Astrocyte (in vitro differentiated cells and primary cell): ENCODE measurements around the gene OXCT1. TPM values are rescaled to one million over a fixed set of nuclear protein-coding genes. Genes with fewer than 3 reads are reported as not detected.

Source experiments
- DNase-seq: peaks from one replicate; pipeline ENCODE4 v3.0.0-alpha.2; 2010; ENCODE audit warnings: low read depth
- FAIRE-seq: peaks from 2 replicates; lab custom pipeline; 2011; peaks lifted over from hg19 to GRCh38; lab: Jason Lieb, UNC
- H2AFZ ChIP-seq: 2 replicates; pipeline ENCODE4 v1.6.0; 2012; ENCODE audit warnings: low read depth, low read length, inconsistent platforms
- H3K27ac ChIP-seq: 2 replicates; pipeline ENCODE4 v1.5.1; 2011; ENCODE audit warnings: low read depth, low read length, inconsistent platforms
- H3K27me3 ChIP-seq: 2 replicates; pipeline ENCODE4 v1.6.0; 2011; ENCODE audit warnings: low read length, inconsistent platforms; ENCODE audit not compliant: insufficient read depth
- H3K36me3 ChIP-seq: 2 replicates; pipeline ENCODE4 v1.5.1; 2011; ENCODE audit warnings: low read length, inconsistent platforms; ENCODE audit not compliant: insufficient read depth
- H3K4me1 ChIP-seq: 2 replicates; pipeline ENCODE4 v1.5.1; 2011; ENCODE audit warnings: low read length, inconsistent platforms; ENCODE audit not compliant: insufficient read depth
- H3K4me2 ChIP-seq: 2 replicates; pipeline ENCODE4 v1.6.0; 2012; ENCODE audit warnings: low read length, inconsistent platforms
- H3K4me3 ChIP-seq: 2 replicates; pipeline ENCODE4 v1.5.1; 2011; ENCODE audit warnings: low read depth, mild to moderate bottlenecking, low read length, inconsistent platforms; ENCODE audit not compliant: insufficient read depth
- H3K79me2 ChIP-seq: 2 replicates; pipeline ENCODE4 v1.6.0; 2012; ENCODE audit warnings: mild to moderate bottlenecking, low read length, inconsistent platforms; ENCODE audit not compliant: insufficient read depth
- H3K9ac ChIP-seq: 2 replicates; pipeline ENCODE4 v1.6.0; 2012; ENCODE audit warnings: mild to moderate bottlenecking, low read length, inconsistent platforms
- H3K9me3 ChIP-seq: 2 replicates; pipeline ENCODE4 v1.5.1; 2012; ENCODE audit warnings: low read depth, mild to moderate bottlenecking, low read length, inconsistent platforms; ENCODE audit not compliant: insufficient read depth
- H4K20me1 ChIP-seq: 2 replicates; pipeline ENCODE4 v1.6.0; 2012; ENCODE audit warnings: low read length, inconsistent platforms; ENCODE audit not compliant: insufficient read depth
- H3K27ac Mint-ChIP-seq: one replicate; pipeline ENCODE4 v1.8.0; 2021; ENCODE audit warnings: mild to moderate bottlenecking, mixed read lengths; ENCODE audit not compliant: unreplicated experiment
- H3K27me3 Mint-ChIP-seq: one replicate; pipeline ENCODE4 v1.8.0; 2021; ENCODE audit warnings: low read depth, mixed read lengths; ENCODE audit not compliant: unreplicated experiment
- H3K36me3 Mint-ChIP-seq: one replicate; pipeline ENCODE4 v1.8.0; 2021; ENCODE audit warnings: low read depth, mixed read lengths; ENCODE audit not compliant: unreplicated experiment
- H3K4me1 Mint-ChIP-seq: one replicate; pipeline ENCODE4 v1.8.0; 2021; ENCODE audit warnings: low read depth, mixed read lengths; ENCODE audit not compliant: unreplicated experiment
- H3K4me3 Mint-ChIP-seq: one replicate; pipeline ENCODE4 v1.8.0; 2021; ENCODE audit warnings: mild to moderate bottlenecking, moderate library complexity, mixed read lengths; ENCODE audit not compliant: unreplicated experiment
- H3K9me3 Mint-ChIP-seq: one replicate; pipeline ENCODE4 v1.8.0; 2021; ENCODE audit warnings: mild to moderate bottlenecking, mixed read lengths; ENCODE audit not compliant: unreplicated experiment
- EZH2 ChIP-seq: IDR thresholded peaks from 2 replicates; pipeline ENCODE4 v1.6.1; 2012; ENCODE audit warnings: mild to moderate bottlenecking, low read length, inconsistent platforms; ENCODE audit not compliant: insufficient read depth
- total RNA-seq: library from RNA; stranded (reverse); gene quantifications from 2 replicates; pipeline ENCODE4 v1.2.1, GENCODE V29; 2021
- TF ChIP-seq, protein P1 (sequence below): IDR thresholded peaks from 2 replicates; pipeline ENCODE4 v1.5.1; 2011; ENCODE audit warnings: low read depth, mild to moderate bottlenecking, inconsistent platforms, low read length, moderate library complexity; ENCODE audit not compliant: insufficient read depth

Gene OXCT1
- total RNA-seq, 1 donor from 2014 or later = 24.9 TPM

DNA sequence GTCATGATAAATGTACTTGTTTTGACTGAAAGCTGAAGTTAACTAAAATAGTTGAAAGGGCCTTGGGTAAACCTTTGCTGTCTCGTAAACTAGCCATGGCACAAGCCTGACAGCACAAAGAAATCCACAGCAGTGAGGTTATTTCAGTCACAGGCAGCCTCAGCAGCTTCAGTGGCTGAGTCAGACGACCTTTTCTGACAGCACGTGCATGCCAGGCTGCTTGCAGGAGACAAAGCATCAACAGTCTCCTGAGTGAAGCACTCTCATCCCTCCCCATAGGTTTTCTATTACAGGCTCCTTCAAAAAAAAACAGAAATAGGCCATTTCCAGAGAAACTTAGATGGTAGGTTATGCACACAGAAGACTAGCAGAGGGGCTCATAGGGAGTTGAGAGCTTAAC lies 34.6 kb downstream of the OXCT1 start:
- peak overlapping the region; percentile 22 for H3K4me2 ChIP-seq
- H3K27ac ChIP-seq = peak overlapping the region; percentile 42
- peaks cover 11% of the 10 kb centered on the region for H3K4me1 ChIP-seq
- DNase-seq (peak; percentile 79), FAIRE-seq (peak; percentile 88)
- no peaks in the 10 kb centered on the region for H3K9me3 ChIP-seq
- H2AFZ ChIP-seq = peak overlapping the region; percentile 6
- TF ChIP-seq EZH2 = no peak
- TF ChIP-seq, protein P1, sequence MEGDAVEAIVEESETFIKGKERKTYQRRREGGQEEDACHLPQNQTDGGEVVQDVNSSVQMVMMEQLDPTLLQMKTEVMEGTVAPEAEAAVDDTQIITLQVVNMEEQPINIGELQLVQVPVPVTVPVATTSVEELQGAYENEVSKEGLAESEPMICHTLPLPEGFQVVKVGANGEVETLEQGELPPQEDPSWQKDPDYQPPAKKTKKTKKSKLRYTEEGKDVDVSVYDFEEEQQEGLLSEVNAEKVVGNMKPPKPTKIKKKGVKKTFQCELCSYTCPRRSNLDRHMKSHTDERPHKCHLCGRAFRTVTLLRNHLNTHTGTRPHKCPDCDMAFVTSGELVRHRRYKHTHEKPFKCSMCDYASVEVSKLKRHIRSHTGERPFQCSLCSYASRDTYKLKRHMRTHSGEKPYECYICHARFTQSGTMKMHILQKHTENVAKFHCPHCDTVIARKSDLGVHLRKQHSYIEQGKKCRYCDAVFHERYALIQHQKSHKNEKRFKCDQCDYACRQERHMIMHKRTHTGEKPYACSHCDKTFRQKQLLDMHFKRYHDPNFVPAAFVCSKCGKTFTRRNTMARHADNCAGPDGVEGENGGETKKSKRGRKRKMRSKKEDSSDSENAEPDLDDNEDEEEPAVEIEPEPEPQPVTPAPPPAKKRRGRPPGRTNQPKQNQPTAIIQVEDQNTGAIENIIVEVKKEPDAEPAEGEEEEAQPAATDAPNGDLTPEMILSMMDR = no peak
- Mint-ChIP-seq H3K4me1 (peaks cover 24% of the 10 kb centered on the region), H3K9me3 (no peaks in the 10 kb centered on the region), H3K4me3 (peak overlapping the region; percentile 34), H3K36me3 (no peaks in the 10 kb centered on the region), H3K27ac (peak overlapping the region; percentile 30), H3K27me3 (no peaks in the 10 kb centered on the region)
- no peaks in the 10 kb centered on the region for H3K79me2 ChIP-seq
- H3K4me3 ChIP-seq = no peak overlapping the region
- no peaks in the 10 kb centered on the region for H4K20me1 ChIP-seq
- peaks cover 13% of the 10 kb centered on the region for H3K36me3 ChIP-seq
- no peaks in the 10 kb centered on the region for H3K27me3 ChIP-seq
- H3K9ac ChIP-seq = peak overlapping the region; percentile 1

DNA sequence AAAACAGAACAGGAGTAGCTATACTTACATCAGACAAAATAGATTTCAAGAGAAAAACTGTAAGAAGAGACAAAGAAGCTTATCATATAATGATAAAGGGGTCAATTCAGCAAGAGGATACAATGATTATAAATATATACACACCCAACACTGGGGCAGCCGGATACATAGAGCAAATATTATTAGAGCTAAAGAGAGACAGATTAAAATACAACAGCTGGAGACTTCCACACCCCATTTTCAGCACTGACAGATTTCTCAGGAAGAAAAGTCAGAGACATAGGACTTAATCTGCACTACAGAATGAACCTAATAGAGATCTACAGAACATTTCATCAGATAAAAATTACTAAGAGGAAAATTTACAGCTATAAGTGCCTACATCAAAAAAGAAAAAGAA lies 35.7 kb downstream of the OXCT1 start:
- Mint-ChIP-seq H3K9me3 (no peaks in the 10 kb centered on the region), H3K4me3 (peak overlapping the region; percentile 46), H3K4me1 (peaks cover 24% of the 10 kb centered on the region), H3K27me3 (no peaks in the 10 kb centered on the region), H3K27ac (peak overlapping the region; percentile 94), H3K36me3 (no peaks in the 10 kb centered on the region)
- H3K27me3 ChIP-seq = no peaks in the 10 kb centered on the region
- no peak overlapping the region for H2AFZ ChIP-seq
- no peak for TF ChIP-seq EZH2
- TF ChIP-seq, protein P1 = no peak
- no peaks in the 10 kb centered on the region for H3K9me3 ChIP-seq
- H3K4me2 ChIP-seq = no peak overlapping the region
- peaks cover 11% of the 10 kb centered on the region for H3K4me1 ChIP-seq
- no peak overlapping the region for H3K27ac ChIP-seq
- H3K9ac ChIP-seq = no peak overlapping the region
- no peaks in the 10 kb centered on the region for H4K20me1 ChIP-seq
- H3K4me3 ChIP-seq = no peak overlapping the region
- DNase-seq (no peak), FAIRE-seq (no peak)
- H3K36me3 ChIP-seq = peaks cover 17% of the 10 kb centered on the region
- no peaks in the 10 kb centered on the region for H3K79me2 ChIP-seq

DNA sequence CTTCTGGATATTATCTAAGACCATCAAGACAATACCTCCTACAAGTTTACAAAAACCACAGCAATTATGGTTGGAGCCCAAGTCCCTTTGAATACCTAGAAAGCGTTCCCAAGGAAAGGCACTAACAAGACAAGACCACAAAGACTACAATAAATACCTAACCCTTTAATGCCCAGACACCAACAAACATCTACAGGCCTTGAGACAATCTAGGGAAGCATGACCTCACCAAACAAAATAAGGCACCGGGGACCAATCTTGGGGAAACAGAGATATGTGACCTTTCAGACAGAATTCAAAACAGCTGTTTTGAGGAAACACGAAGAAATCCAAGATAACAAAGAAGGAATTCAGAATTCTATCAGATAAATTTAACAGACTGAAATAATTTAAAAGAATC lies 37.8 kb downstream of the OXCT1 start:
- Mint-ChIP-seq H3K27ac (no peak overlapping the region), H3K9me3 (peaks cover 4% of the 10 kb centered on the region)
- no peak overlapping the region for H2AFZ ChIP-seq

More for the DNA sequence above, 37.8 kb downstream of the OXCT1 start:
- Histone ChIP-seq H3K36me3 (peaks cover 12% of the 10 kb centered on the region), H3K9ac (no peak overlapping the region), H4K20me1 (no peaks in the 10 kb centered on the region), H3K9me3 (no peaks in the 10 kb centered on the region), H3K4me2 (no peak overlapping the region), H3K4me1 (peaks cover 11% of the 10 kb centered on the region), H3K27me3 (no peaks in the 10 kb centered on the region), H3K4me3 (no peak overlapping the region), H3K79me2 (no peaks in the 10 kb centered on the region), H3K27ac (no peak overlapping the region)
- no peaks in the 10 kb centered on the region for H3K36me3 Mint-ChIP-seq
- FAIRE-seq (no peak), DNase-seq (no peak)
- no peak for TF ChIP-seq EZH2
- TF ChIP-seq, protein P1 = no peak
- H3K4me3 Mint-ChIP-seq = no peak overlapping the region
- no peaks in the 10 kb centered on the region for H3K27me3 Mint-ChIP-seq
- peaks cover 24% of the 10 kb centered on the region for H3K4me1 Mint-ChIP-seq
